HL-60/S4 treated with phorbol 12-myristate 13-acetate at 8.2 ng/mL for 4 days and 3 days (cell line): Measurements from ENCODE around the gene SNCB.

Experiments
- in situ Hi-C: fragments of 300-500 bp; cut with MboI; formaldehyde crosslinking; loops from 2 replicates; pipeline ENCODE4 v1.15.0; 2022; ENCODE audit warnings: low sequenced_read_pairs

Gene SNCB

DNA sequence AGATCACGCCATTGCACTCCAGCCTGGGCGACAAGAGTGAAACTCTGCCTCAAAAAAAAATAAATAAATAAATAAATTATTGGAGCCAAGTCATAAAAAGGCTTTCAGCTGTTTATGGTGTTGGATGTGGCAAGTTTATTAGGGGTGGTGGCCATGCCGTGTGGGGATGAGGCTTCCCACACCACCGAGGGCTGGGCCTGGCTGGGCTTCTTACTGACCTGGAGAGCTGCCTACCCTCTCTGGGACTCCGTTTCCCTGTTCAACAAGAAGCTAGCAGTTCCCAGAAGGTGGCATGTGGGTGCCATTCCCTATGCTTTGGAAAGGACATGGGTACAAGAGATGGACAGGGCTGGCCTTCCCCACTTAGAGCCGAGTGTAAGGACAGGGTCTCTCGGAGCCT, 42.9 kb downstream of the SNCB start:
- in situ Hi-C loops: no loop called here

DNA sequence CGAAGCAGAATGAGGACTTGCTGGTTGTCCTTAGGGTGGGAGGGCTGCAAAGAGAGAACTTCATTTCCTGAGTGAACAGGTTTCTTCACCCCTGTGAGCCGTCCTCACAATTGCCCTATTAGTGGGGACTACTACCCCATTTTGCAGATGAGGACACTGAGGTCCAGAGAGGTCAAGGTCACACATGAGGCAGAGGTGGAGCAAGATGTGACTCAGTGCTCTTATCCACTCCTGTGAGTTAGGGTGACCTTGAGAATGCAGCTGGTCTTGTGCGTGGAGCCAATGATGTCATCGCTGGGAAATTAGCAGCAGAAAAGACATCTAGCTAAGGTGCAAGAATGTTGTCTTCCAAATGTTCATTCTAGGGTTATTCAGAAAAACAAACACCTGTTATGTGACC, 47.3 kb downstream of the SNCB start:
- in situ Hi-C loops: no loop called here

GRCh38 chr5:176581361-176581760, 49.0 kb downstream of the SNCB start:
- in situ Hi-C loops: no loop called here

GRCh38 chr5:176579323-176579722, 51.0 kb downstream of the SNCB start:
- in situ Hi-C loops: no loop called here

DNA sequence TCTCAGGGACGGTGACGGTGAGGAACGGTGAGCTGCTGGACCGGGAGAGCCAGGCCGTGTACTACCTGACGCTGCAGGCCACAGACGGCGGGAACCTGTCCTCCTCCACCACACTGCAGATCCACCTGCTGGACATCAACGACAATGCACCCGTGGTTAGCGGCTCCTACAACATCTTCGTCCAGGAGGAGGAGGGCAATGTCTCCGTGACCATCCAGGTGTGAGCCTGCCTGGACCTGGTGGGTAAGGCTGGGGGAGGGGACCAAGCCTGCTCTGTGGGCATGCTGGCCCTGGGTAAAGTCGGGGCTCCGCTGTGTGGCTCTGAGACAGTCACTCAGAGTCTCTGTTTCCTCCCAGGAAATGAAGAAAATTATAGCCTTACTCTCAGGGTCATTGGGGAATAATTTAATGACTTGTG, 51.9 kb downstream of the SNCB start:
- in situ Hi-C loops: no loop called here

DNA sequence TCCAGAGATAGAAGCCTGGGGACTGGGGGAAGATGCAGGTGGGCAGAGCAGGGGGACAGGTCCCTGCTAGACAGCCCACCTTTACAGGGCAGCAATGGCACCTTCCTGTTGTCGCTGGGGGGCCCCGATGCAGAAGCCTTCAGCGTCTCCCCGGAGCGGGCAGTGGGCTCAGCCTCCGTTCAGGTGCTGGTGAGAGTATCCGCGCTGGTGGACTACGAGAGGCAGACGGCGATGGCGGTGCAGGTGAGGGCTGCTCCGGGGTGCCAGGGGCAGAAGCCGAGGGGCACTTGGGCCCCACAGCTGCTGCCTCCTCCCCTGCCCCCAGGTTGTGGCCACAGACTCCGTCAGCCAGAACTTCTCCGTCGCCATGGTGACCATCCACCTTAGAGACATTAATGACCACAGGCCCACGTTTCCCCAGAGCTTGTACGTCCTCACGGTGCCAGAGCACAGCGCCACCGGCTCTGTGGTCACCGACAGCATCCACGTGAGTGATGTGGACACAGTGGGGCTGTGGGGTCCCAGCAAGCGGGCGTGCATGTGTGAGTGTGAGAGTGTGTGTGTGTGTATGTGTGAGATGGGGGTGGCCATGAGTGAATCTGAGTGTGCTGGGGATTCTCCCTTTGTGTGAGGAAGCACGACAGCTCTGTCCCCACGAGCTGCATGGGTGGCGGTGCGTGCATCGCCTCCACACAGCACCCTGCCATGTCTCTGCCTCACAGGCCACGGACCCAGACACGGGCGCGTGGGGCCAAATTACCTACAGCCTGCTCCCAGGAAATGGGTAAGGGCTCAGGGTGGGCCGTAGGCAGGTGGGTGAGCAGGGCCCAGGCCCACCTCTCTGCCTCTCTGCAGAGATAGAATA, 52.8 kb downstream of the SNCB start:
- in situ Hi-C loops: no loop called here

GRCh38 chr5:176575488-176576422, 54.6 kb downstream of the SNCB start:
- in situ Hi-C loops: no loop called here

GRCh38 chr5:176575066-176575465, 55.3 kb downstream of the SNCB start:
- in situ Hi-C loops: no loop called here

DNA sequence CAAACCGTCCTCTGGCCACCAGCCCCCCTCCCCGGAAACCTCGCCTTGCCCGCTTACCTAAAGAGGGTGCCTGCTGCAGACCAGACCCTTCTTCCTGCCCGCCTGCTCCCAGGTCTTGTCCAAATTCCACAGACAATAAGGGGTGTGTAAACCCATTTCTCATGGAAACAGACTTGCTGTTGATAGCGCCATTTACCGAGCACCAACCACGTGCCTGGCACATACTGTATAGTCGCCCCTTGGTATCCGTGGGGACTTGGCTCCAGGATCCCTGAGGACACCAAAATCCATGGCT, 56.1 kb downstream of the SNCB start:
- in situ Hi-C loops: no loop called here

- in situ Hi-C loops: no loop called here
Observed at GRCh38 chr5:176573564-176574296, 56.6 kb downstream of the SNCB start.
